GM19328 (cell line): Measurements from ENCODE around the gene LHFPL4.

Experiments
- ATAC-seq: cut with Tn5 transposase; IDR thresholded peaks from one replicate; pipeline ENCODE4 v1.9.1; 2021; ENCODE audit warnings: mild to moderate bottlenecking, moderate library complexity; ENCODE audit not compliant: unreplicated experiment

The LHFPL4 gene

DNA sequence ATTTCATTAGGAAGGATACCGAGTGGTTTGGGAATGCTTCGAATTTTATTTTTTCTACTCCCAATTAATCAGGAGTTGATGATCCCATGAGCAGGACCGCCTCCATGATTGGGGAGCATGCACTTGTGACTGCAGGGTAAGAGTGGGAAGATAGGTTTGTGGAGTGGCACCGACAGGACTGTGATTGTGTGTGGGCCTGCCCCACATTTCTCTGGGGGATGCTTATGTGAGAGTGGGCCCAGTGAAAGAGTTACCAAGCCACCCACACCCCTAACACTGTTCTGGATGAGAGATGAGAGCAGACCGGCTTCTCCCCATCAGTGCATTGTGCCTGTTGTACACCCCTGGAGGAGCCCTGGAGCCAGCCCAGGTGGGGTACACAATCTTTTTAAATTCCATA lies 76.7 kb downstream of the LHFPL4 start:
- ATAC-seq = no peak

DNA sequence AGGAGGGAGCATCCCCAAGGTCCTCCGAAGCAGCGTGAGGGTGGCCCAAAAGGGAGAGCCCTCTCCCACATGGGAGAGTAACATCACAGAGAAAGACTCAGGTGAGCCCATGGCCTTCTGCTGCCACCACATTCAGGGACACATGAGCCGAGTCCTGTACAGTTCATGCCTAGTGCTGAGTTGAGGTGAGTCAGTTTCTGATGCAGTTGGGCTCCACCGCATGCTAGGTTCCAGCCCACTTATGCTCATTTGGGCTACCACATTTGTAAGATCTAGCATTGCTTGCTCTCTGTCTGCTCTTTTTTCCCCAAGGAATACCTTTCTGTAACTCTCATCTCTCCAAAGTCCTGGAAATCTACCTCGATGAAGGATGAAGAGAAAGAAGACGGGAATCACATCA lies 79.1 kb downstream of the LHFPL4 start:
- ATAC-seq = no peak

DNA sequence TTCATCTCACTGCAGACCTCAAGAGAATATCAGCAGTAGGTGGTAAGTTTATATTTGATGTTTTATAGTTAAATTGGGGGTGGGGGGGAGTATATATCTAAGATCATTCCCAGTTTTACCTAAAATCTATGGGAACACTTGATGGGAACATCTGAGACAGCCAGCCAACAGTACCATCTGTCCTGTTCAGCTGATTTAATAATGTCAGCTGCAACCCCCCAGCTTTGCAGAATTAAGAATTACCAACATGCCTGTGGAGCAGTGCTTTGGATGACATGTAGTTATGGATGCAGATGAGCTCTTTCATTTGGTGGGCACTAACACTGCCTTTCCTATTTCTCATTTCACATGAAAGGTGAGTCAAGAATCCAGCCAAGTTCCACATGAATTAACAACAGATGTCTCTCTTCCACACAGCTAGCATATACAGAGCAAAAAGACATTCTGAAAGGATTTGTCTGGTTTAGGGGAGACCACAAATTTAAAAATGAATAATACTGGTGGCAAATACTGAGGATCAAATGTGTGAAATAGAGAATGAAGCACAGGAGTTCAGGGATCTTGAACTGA lies 80.0 kb downstream of the LHFPL4 start:
- ATAC-seq = no peak

DNA sequence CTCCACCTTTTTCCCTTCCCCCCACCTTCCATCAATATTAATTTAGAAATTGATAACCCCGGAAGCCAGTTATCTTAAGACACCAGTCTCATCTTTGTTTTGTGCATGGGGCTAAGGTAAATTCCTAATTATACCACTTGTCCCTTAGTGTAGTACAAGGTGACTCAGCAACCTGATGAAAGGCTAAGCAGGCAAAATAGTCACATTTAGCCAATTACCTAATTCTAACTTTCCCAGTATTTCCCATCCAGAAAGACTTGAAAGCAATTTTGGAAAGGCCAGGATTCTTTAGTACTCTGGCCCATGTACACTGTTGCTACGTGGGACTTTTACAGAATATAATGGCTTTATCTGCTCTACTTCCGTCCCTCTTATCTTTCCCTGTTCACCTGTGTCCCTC lies 83.6 kb downstream of the LHFPL4 start:
- ATAC-seq = no peak

DNA sequence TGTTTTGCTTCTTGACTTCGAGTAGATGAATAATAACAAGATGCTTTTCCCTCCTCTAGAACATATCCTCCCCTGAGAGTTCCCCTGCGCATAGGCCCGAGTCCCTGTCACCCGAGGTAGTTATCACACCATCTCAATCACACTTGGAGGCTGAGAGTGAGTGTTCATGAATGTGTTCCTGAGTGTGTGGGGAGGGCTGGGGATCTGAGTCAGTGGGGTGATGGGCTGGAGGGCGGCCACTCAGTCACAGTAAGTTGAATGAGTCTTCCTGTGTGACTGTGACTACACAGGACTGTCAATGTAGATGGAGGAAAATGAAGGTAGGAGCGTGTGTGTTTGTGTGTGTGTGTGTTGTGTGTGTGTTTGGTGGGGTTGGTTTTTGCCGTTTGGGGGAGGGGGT lies 85.2 kb downstream of the LHFPL4 start:
- ATAC-seq = no peak

DNA sequence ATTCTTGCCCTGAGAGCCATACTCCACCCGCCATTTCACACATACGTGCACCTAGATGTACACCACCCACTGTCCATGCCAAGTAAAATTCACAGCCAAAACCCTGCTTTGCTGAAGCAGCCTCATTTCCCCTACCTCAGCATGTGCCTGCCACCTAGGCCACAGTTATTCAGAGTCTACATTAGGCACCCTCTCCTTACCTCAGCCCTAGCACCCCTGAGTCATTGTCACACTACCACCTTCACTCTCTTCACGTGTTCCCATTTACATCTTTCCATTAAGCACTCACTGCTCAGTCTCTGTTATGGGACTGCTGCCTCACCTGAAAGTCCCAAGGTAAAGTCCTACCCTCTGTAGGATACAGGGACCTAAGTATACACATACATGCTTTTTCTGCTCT lies 86.2 kb downstream of the LHFPL4 start:
- no peak for ATAC-seq

DNA sequence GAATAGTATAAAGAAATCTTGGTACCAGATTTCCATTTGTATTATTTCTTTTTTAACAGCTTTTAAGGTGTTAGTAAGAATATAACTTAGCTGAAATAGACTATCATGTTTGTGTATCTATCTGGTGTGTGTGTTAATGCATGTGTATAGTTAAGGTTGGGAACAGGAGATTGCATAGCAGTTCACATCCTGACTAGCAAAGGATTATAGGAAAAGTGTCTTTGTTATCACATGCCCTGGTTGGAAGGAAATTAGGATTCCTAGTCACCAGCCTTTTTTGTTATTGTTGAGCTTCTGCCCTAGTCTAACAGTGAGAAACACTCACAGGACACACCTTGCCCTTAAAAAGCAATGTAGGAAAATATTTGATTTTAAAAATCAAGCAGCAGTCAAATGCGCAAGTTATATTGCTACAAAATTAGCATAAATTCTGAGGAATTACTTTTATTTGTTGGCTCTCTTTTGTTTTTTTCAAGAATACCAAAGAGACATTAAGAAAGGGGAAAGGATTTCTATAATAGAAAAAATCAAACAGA lies 98.0 kb downstream of the LHFPL4 start:
- no peak for ATAC-seq

DNA sequence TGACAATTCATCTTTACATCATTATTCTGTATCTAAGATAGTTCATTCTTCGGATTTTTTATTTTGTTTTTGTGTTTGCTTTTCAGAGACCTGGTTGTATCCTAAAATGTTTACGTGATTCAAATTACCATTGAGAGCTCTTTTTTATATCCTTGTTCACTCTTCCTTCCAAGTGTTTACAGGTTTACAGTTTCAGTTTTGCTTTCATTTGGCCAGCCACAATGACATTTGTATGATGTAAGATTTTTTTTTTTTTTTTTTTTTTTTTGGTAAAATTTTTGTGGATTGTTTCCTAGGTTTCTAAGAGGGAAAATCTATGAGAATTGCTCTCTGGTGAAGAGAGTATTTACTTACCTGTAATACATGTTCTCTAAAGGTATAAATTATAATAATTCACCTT lies 101.2 kb downstream of the LHFPL4 start:
- no peak for ATAC-seq

DNA sequence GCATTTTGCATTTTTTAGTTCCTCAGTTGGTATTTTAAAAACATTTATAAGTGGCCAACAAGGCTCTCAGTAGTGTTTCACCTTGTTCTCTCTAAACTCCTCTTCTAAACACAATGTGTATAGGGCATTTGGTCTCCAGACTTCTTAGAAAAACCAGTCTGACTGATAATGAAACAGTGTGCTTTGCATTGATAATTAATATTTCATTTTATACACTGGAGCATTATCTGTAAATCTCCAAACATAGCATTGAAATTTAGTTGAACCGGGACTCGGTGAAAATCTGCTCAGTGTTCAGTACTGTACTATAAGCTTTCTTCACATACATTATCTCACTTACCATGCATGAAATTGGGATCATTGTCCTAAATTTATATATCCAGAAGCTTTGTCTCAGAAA lies 102.6 kb downstream of the LHFPL4 start:
- no peak for ATAC-seq

DNA sequence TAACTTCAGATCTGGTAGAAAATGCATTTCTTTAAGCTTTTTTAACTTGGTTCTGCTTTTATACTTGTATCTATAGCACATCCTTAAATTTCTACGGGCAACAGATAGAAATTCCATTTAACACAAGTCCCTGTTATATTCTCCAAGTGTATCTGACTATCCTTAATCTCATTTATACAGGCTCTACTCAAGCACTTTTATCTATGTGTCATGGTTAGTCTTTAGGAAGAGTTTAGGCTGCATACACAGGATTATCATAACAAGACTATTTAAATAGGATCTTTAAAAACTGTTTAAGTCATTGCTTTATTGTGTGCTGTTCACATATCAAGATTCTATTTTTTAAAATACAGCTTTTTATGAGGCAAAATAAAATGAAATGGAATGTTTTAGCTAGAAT lies 103.5 kb downstream of the LHFPL4 start:
- no peak for ATAC-seq

DNA sequence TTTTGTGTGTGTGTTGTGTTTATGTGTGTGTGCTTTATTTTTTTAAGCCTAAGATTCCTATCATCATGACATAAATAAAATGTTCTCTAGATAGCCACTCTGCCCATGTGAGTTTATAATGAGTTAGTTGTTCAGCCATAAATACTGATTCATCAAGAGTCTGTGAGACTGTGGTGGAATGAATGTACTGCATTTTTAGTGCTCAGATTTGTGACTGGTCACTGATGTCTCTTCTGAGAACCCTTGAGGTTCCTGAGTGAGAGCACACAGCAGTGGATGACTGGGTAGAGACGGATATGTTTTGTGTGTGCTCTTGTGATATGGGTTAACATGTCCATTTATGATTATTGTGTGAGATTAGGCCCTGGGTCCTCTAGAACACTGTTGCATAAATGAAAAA lies 105.0 kb downstream of the LHFPL4 start:
- no peak for ATAC-seq
